GM10847 (cell line): Measurements from ENCODE around the gene PEAR1.

Source experiments
- POLR2A ChIP-seq: IDR thresholded peaks from 2 replicates; pipeline ENCODE4 v1.6.1; 2011; ENCODE audit not compliant: insufficient read length; ENCODE audit errors: extremely low read depth

Gene PEAR1

GRCh38 chr1:156873659-156874058, 19.9 kb upstream of the PEAR1 start:
- TF ChIP-seq POLR2A = no peak

- TF ChIP-seq POLR2A = no peak
These were observed 19.4 kb upstream of the PEAR1 start for GRCh38 chr1:156874142-156874541.

GRCh38 chr1:156874572-156875340, 18.8 kb upstream of the PEAR1 start:
- no peak for TF ChIP-seq POLR2A

GRCh38 chr1:156875341-156875615, 18.2 kb upstream of the PEAR1 start:
- TF ChIP-seq POLR2A = no peak

GRCh38 chr1:156876281-156876680, 17.2 kb upstream of the PEAR1 start:
- TF ChIP-seq POLR2A = no peak

- no peak for TF ChIP-seq POLR2A
These were observed 15.9 kb upstream of the PEAR1 start for GRCh38 chr1:156877433-156878170.

GRCh38 chr1:156879876-156880275, 13.6 kb upstream of the PEAR1 start:
- no peak for TF ChIP-seq POLR2A

- no peak for TF ChIP-seq POLR2A
These were observed 13.0 kb upstream of the PEAR1 start for GRCh38 chr1:156880473-156880872.

- no peak for TF ChIP-seq POLR2A
These were observed 12.4 kb upstream of the PEAR1 start for GRCh38 chr1:156881101-156881500.

GRCh38 chr1:156881663-156882062, 11.9 kb upstream of the PEAR1 start:
- no peak for TF ChIP-seq POLR2A

GRCh38 chr1:156882543-156882942, 11.0 kb upstream of the PEAR1 start:
- no peak for TF ChIP-seq POLR2A

- TF ChIP-seq POLR2A = no peak
These were observed 9.6 kb upstream of the PEAR1 start for GRCh38 chr1:156883919-156884318.

GRCh38 chr1:156884560-156885184, 8.8 kb upstream of the PEAR1 start:
- no peak for TF ChIP-seq POLR2A

GRCh38 chr1:156885314-156885713, 8.2 kb upstream of the PEAR1 start:
- TF ChIP-seq POLR2A = no peak

GRCh38 chr1:156885880-156886355, 7.6 kb upstream of the PEAR1 start:
- TF ChIP-seq POLR2A = no peak
